PC-9 (cell line): ENCODE data around the gene RAET1G.

Source experiments
- CTCF ChIP-seq: fragments of 200-600 bp; sonication (generic); conservative IDR thresholded peaks from 2 replicates; pipeline ENCODE4 v1.6.1; 2017; ENCODE audit warnings: mixed run types, antibody characterized with exemption, mild to moderate bottlenecking, moderate library complexity
- EZH2 ChIP-seq: fragments of 200-600 bp; sonication (generic); IDR thresholded peaks from 2 replicates; pipeline ENCODE4 v1.8.0; 2017; ENCODE audit warnings: antibody characterized with exemption, low read depth

GRCh38 chr6:149967591-149967990 is 44.7 kb upstream of the RAET1G start:
- TF ChIP-seq CTCF = no peak
- TF ChIP-seq EZH2 = no peak
